ENCODE data around the gene PIGU. TPM values are rescaled to one million over a fixed set of nuclear protein-coding genes. Genes with fewer than 3 reads are reported as not detected.
A peak's percentile ranks its signal among the peaks of the same experiment; 100 is the strongest.

Gene PIGU
- total RNA-seq, 1 donor from 2014 or later, result 5.5 TPM

DNA sequence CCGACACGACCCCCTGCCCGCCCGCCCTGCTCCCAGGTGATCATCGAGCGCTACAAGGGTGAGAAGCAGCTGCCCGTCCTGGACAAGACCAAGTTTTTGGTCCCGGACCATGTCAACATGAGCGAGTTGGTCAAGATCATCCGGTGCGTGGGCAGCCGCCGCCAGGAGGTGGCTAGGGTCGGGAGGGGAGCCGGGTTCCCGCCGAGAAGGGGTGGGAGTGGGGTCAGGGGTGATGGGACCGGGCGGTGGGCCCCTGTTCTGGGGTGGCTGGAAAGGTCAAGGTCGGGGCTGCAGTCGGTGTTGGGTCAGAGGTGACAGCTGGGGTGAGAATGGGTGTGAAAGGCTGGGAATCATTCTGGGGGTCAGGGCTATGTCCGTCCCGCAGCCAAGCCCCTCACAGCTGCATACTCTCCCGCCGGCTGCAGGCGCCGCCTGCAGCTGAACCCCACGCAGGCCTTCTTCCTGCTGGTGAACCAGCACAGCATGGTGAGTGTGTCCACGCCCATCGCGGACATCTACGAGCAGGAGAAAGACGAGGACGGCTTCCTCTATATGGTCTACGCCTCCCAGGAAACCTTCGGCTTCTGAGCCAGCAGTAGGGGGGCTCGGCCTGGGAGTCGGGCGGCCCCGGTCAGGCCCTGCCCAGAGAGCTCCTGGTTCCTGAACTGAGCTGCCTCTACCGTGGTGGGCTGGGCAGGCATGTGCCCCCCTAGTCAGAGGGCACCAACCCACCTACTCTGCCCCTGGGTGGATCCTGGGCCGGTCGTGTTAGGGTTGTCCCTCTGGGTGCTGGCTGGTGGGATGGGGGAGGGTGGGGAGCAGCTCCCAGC, 117.4 kb downstream of the PIGU start:
- TF ChIP-seq, protein P1, sequence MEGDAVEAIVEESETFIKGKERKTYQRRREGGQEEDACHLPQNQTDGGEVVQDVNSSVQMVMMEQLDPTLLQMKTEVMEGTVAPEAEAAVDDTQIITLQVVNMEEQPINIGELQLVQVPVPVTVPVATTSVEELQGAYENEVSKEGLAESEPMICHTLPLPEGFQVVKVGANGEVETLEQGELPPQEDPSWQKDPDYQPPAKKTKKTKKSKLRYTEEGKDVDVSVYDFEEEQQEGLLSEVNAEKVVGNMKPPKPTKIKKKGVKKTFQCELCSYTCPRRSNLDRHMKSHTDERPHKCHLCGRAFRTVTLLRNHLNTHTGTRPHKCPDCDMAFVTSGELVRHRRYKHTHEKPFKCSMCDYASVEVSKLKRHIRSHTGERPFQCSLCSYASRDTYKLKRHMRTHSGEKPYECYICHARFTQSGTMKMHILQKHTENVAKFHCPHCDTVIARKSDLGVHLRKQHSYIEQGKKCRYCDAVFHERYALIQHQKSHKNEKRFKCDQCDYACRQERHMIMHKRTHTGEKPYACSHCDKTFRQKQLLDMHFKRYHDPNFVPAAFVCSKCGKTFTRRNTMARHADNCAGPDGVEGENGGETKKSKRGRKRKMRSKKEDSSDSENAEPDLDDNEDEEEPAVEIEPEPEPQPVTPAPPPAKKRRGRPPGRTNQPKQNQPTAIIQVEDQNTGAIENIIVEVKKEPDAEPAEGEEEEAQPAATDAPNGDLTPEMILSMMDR (IDR thresholded peaks at IDR 0.05; ENCODE audit: insufficient read depth, low read length, severe bottlenecking), result no peak
- Histone ChIP-seq H3K36me3 (ENCODE audit: control insufficient read depth, insufficient read depth, low read length) (no peaks in the 10 kb centered on the region), H3K4me3 (ENCODE audit: low read depth, low read length) (peak overlapping the region; percentile 75), H3K27me3 (ENCODE audit: control insufficient read depth, insufficient read depth, low read length) (no peaks in the 10 kb centered on the region)
- FAIRE-seq, result no peak
- DNase-seq (ENCODE audit: low read depth), result no peak

DNA sequence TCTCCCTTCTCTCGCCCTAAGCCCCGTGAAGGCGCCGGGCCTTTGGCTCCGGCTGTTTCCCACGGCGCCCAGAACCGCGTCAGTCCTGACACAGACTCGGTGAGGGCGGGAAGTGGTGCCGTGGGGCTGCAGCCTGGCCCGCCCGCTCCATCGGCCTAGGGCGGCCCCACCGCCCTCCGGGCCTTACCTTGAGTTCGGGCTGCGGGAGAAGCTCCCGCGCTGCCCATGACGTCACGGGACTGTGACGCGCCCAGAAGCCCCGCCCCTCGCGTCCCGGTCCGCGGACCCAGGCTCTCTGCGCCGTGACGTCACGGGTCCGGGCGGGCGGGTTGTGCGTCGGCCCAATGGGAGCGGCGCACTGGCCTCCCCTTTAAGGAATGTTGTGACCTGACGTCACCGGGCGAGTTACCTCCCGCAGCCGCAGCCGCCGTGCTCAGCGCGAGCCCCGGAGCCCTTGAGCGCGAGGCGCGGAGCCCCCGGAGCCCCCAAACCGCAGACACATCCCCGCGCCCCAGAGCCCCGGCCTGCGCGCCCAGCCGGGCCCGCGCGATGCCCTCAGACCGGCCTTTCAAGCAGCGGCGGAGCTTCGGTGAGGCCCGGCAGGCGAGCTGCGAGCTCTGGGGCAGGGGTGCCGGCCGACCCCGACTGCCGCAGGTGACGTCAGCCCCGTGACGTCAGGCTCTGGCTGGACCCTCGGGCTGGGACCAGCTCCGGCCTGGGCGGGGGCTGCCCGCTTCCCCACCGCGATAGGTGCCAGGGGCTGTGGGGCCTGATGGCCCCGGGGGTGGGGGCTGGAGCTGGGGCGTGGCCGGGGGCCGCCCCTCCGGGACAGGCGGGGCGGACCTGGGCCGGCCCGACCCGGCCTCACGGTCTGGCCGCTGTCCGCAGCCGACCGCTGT, 118.3 kb downstream of the PIGU start, which contains the start of gene MAP1LC3A:
Gene MAP1LC3A, plus strand, starts transcription at position 399 of the 899 bp plus-strand sequence. Its CDS starts 151 bp downstream, at position 550.
- Histone ChIP-seq H3K36me3 (ENCODE audit: control insufficient read depth, insufficient read depth, low read length) (no peaks in the 10 kb centered on the region), H3K4me3 (ENCODE audit: low read depth, low read length) (peak within 1 kb of the TSS; percentile 75), H3K27me3 (ENCODE audit: control insufficient read depth, insufficient read depth, low read length) (no peaks in the 10 kb centered on the region)
- no peak for FAIRE-seq
- peak; percentile 79 for DNase-seq (ENCODE audit: low read depth)
- TF ChIP-seq, protein P1 (IDR thresholded peaks at IDR 0.05; ENCODE audit: insufficient read depth, low read length, severe bottlenecking), result no peak

DNA sequence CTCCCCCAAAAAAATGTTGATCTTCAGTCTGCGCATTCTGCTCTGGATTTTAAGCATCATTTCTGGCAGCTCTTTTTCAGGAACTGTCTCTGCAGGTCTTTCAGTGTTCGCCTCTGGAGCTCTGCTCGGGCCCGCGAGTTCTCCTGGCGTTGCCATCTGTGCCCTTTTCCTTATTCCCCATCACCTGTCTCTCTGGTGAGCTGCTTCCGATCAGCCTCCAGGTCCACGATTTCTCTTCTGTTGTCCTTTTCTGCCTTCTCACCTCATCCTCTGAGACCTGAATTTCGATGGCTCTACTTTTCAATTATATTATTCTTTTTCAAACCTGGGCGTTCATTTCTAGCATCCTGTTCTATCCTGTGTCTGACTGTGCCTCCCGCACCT, 119.0 kb downstream of the PIGU start:
- FAIRE-seq (no peak), DNase-seq (ENCODE audit: low read depth) (no peak)
- Histone ChIP-seq H3K27me3 (ENCODE audit: control insufficient read depth, insufficient read depth, low read length) (no peaks in the 10 kb centered on the region), H3K4me3 (ENCODE audit: low read depth, low read length) (peak overlapping the region; percentile 75), H3K36me3 (ENCODE audit: control insufficient read depth, insufficient read depth, low read length) (no peaks in the 10 kb centered on the region)
- TF ChIP-seq, protein P1 (IDR thresholded peaks at IDR 0.05; ENCODE audit: insufficient read depth, low read length, severe bottlenecking), result no peak

DNA sequence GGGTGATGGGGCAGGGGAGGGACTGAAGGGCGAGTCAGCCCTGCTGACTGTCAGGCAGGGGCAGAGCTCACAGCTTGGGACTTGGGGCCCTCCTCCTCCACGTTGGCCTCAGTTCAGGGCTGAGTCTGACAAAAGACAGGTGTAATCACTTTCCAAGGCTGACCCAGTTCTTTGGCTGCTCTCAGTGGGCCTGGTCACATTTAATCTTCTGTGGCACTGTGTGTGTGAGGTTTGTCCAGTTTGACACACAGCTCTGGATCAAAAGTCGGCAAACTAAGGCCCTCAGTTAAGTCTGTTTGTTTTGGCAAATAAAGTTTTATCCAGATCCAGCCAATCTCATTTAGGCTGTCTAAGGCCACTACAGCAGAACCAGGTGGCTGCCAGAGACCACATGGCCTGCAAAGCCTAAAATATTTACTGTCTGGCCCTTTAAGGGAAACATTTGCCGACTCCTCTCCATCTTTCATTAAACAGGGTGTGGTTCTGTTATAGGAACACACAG, 123.5 kb downstream of the PIGU start:
- DNase-seq (ENCODE audit: low read depth), result no peak
- no peaks in the 10 kb centered on the region for H3K27me3 ChIP-seq (ENCODE audit: control insufficient read depth, insufficient read depth, low read length)
- no peak overlapping the region for H3K4me3 ChIP-seq (ENCODE audit: low read depth, low read length)
- TF ChIP-seq, protein P1 (IDR thresholded peaks at IDR 0.05; ENCODE audit: insufficient read depth, low read length, severe bottlenecking), result no peak
- H3K36me3 ChIP-seq (ENCODE audit: control insufficient read depth, insufficient read depth, low read length), result no peaks in the 10 kb centered on the region
- no peak for FAIRE-seq

DNA sequence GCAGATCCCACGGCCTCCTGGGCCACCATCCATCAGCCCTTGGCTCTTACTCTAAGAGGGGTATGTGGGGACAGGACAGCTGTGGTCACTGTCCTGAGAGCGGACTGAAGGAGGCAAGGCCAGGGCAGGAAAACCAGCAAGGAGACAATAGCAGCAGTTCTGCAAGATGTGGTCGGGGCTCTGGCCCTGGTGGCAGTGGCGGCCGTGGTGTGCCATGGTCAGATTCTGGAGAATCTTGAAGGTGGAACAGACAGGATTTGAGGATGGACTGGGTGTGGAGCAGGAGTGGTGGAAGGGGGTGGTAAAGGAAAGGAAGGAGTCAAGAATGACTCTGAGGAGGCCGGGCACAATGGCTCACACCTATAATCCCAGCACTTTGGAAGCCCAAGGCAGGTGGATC, 124.3 kb downstream of the PIGU start:
- H3K36me3 ChIP-seq (ENCODE audit: control insufficient read depth, insufficient read depth, low read length), result no peaks in the 10 kb centered on the region
- no peak overlapping the region for H3K4me3 ChIP-seq (ENCODE audit: low read depth, low read length)
- TF ChIP-seq, protein P1 (IDR thresholded peaks at IDR 0.05; ENCODE audit: insufficient read depth, low read length, severe bottlenecking), result no peak
- FAIRE-seq (no peak), DNase-seq (ENCODE audit: low read depth) (no peak)
- H3K27me3 ChIP-seq (ENCODE audit: control insufficient read depth, insufficient read depth, low read length), result no peaks in the 10 kb centered on the region
